ENCODE results near the gene APOM.
A peak's percentile ranks its signal among the peaks of the same experiment; 100 is the strongest.

Gene APOM

GRCh38 chr6:31639449-31639861 is 16.2 kb upstream of the APOM start:
- Histone ChIP-seq H3K36me3 (peaks cover 96% of the 10 kb centered on the region), H3K27ac (peak overlapping the region; percentile 33), H3K9me3 (ENCODE audit: severe bottlenecking) (no peaks in the 10 kb centered on the region), H3K4me3 (ENCODE audit: low read depth, low read length) (no peak overlapping the region), H3K27me3 (ENCODE audit: insufficient read depth, low read depth, severe bottlenecking) (no peaks in the 10 kb centered on the region)
- TF ChIP-seq CTCF (IDR thresholded peaks at IDR 0.05; ENCODE audit: low read depth, low read length) = no peak
- DNase-seq = peak; percentile 68

- no peak for TF ChIP-seq CTCF (IDR thresholded peaks at IDR 0.05; ENCODE audit: low read depth, low read length)
- no peak overlapping the region; the same call in 1 of the 2 replicates for H3K27ac ChIP-seq
- H3K27me3 ChIP-seq (ENCODE audit: insufficient read depth, low read depth, severe bottlenecking) = no peaks in the 10 kb centered on the region
- no peak for DNase-seq
- H3K9me3 ChIP-seq (ENCODE audit: severe bottlenecking) = no peaks in the 10 kb centered on the region
- H3K36me3 ChIP-seq = peaks cover 96% of the 10 kb centered on the region
- H3K4me3 ChIP-seq (ENCODE audit: low read depth, low read length) = no peak overlapping the region
Measured at GRCh38 chr6:31640612-31641011, 15.1 kb upstream of the APOM start.

GRCh38 chr6:31641370-31641769 is 14.3 kb upstream of the APOM start:
- H3K27me3 ChIP-seq (ENCODE audit: insufficient read depth, low read depth, severe bottlenecking) = no peaks in the 10 kb centered on the region
- no peaks in the 10 kb centered on the region for H3K9me3 ChIP-seq (ENCODE audit: severe bottlenecking)
- TF ChIP-seq CTCF (IDR thresholded peaks at IDR 0.05; ENCODE audit: low read depth, low read length) = no peak
- H3K27ac ChIP-seq = no peak overlapping the region
- H3K4me3 ChIP-seq (ENCODE audit: low read depth, low read length) = no peak overlapping the region
- DNase-seq = no peak
- peaks cover 96% of the 10 kb centered on the region for H3K36me3 ChIP-seq

GRCh38 chr6:31642798-31643570 is 12.7 kb upstream of the APOM start:
- TF ChIP-seq CTCF (IDR thresholded peaks at IDR 0.05; ENCODE audit: low read depth, low read length) = no peak
- no peak overlapping the region for H3K4me3 ChIP-seq (ENCODE audit: low read depth, low read length)
- no peaks in the 10 kb centered on the region for H3K27me3 ChIP-seq (ENCODE audit: insufficient read depth, low read depth, severe bottlenecking)
- H3K27ac ChIP-seq = no peak overlapping the region
- no peak for DNase-seq
- H3K36me3 ChIP-seq = peaks cover 97% of the 10 kb centered on the region
- no peaks in the 10 kb centered on the region for H3K9me3 ChIP-seq (ENCODE audit: severe bottlenecking)

- TF ChIP-seq CTCF (IDR thresholded peaks at IDR 0.05; ENCODE audit: low read depth, low read length) = no peak
- Histone ChIP-seq H3K27ac (no peak overlapping the region), H3K4me3 (ENCODE audit: low read depth, low read length) (no peak overlapping the region), H3K36me3 (peaks cover 97% of the 10 kb centered on the region), H3K27me3 (ENCODE audit: insufficient read depth, low read depth, severe bottlenecking) (no peaks in the 10 kb centered on the region), H3K9me3 (ENCODE audit: severe bottlenecking) (no peaks in the 10 kb centered on the region)
- DNase-seq = no peak
Measured at GRCh38 chr6:31643818-31644454, 11.8 kb upstream of the APOM start.
